ENCODE data around the gene GRK6.

The GRK6 gene

DNA sequence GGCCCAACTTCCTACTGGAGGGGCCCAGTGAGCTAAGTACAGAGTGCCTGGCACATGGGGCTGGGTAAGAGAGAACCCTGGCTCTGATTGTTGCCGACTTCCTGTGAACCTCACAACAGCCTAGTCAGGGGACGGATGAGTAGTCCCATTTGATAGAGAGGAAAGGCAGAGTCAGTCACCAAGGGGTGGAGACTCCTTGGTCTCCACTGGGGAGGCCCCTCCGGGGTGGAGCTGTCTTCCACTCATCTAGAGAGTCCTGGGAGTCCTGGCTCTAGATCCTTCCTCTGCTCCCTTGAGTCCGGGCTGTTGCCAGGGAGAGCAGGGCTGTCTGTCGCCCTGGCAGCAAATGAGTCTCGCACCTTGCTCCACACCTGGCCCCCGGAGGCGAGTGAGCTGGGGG, 8.0 kb downstream of the GRK6 start:
- no peak for DNase-seq
- Histone ChIP-seq H3K9ac (ENCODE audit: low read length) (no peak overlapping the region), H3K4me3 (ENCODE audit: low read length) (no peak overlapping the region), H3K79me2 (ENCODE audit: low read length) (peaks cover 62% of the 10 kb centered on the region), H3K27ac (ENCODE audit: low read length) (no peak overlapping the region), H3K4me2 (ENCODE audit: low read depth, low read length) (no peak overlapping the region), H4K20me1 (ENCODE audit: insufficient read depth, low read length) (no peaks in the 10 kb centered on the region), H3F3A (ENCODE audit: insufficient read depth, low read length) (peaks cover 24% of the 10 kb centered on the region), H3K27me3 (replicated peaks; ENCODE audit: insufficient read depth, low read length) (no peaks in the 10 kb centered on the region), H2AFZ (ENCODE audit: low read length) (no peak overlapping the region), H3K9me3 (replicated peaks; ENCODE audit: insufficient read depth, low read length) (no peaks in the 10 kb centered on the region), H3K4me1 (ENCODE audit: low read length) (peaks cover 31% of the 10 kb centered on the region), H3K36me3 (replicated peaks; ENCODE audit: insufficient read depth, low read length) (peaks cover 23% of the 10 kb centered on the region), H3K9me2 (replicated peaks; ENCODE audit: insufficient read depth, low read length) (no peaks in the 10 kb centered on the region)
- TF ChIP-seq EZH2 (optimal IDR thresholded peaks at IDR 0.05; ENCODE audit: low read depth, low read length) (no peak), EZH2phosphoT487 (IDR thresholded peaks at IDR 0.05; ENCODE audit: low read length) (no peak)

DNA sequence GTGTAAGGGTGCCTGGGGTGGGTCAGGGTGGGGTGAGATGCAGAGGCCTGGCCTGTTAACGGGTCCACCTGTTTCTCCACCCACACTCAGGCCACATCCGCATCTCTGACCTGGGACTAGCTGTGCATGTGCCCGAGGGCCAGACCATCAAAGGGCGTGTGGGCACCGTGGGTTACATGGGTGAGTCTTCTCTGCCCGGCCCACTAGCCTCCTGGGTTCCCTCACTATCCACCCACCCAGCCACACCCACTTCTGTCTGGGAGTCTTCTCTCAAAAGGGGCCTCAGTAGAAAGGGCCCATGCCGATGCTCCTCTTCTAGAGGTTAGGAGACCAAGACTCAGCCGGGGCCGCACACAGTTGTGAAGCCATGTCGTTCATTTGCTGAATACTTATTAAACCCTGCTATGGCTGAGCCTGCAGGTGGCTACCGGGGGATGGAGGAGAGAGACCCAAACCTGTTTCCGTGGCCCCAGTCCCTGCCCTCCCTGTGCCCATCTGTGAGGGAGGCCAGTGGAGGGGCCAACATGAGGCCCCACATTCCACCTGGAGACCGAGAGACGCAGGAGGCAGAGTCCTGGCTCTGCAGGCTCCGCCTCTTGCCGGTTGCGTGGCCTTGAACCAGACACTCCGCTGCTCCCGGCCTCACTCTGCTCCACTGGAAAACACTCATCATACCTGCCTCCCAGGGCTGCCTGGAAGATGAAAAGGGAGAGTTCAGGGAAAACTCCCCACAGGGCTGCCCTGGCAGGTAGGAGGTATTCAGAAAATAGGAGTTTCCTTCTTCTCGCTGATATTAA, 8.7 kb downstream of the GRK6 start:
- no peak for DNase-seq
- Histone ChIP-seq H3K4me2 (ENCODE audit: low read depth, low read length) (no peak overlapping the region), H3K27ac (ENCODE audit: low read length) (no peak overlapping the region), H3K9me2 (replicated peaks; ENCODE audit: insufficient read depth, low read length) (no peaks in the 10 kb centered on the region), H4K20me1 (ENCODE audit: insufficient read depth, low read length) (no peaks in the 10 kb centered on the region), H2AFZ (ENCODE audit: low read length) (no peak overlapping the region), H3K9me3 (replicated peaks; ENCODE audit: insufficient read depth, low read length) (no peaks in the 10 kb centered on the region), H3K27me3 (replicated peaks; ENCODE audit: insufficient read depth, low read length) (no peaks in the 10 kb centered on the region), H3K9ac (ENCODE audit: low read length) (no peak overlapping the region), H3K79me2 (ENCODE audit: low read length) (peaks cover 55% of the 10 kb centered on the region), H3K4me1 (ENCODE audit: low read length) (peaks cover 24% of the 10 kb centered on the region), H3K36me3 (replicated peaks; ENCODE audit: insufficient read depth, low read length) (peaks cover 23% of the 10 kb centered on the region), H3F3A (ENCODE audit: insufficient read depth, low read length) (peaks cover 17% of the 10 kb centered on the region), H3K4me3 (ENCODE audit: low read length) (no peak overlapping the region)
- TF ChIP-seq EZH2phosphoT487 (IDR thresholded peaks at IDR 0.05; ENCODE audit: low read length), result no peak
- TF ChIP-seq, protein P1, sequence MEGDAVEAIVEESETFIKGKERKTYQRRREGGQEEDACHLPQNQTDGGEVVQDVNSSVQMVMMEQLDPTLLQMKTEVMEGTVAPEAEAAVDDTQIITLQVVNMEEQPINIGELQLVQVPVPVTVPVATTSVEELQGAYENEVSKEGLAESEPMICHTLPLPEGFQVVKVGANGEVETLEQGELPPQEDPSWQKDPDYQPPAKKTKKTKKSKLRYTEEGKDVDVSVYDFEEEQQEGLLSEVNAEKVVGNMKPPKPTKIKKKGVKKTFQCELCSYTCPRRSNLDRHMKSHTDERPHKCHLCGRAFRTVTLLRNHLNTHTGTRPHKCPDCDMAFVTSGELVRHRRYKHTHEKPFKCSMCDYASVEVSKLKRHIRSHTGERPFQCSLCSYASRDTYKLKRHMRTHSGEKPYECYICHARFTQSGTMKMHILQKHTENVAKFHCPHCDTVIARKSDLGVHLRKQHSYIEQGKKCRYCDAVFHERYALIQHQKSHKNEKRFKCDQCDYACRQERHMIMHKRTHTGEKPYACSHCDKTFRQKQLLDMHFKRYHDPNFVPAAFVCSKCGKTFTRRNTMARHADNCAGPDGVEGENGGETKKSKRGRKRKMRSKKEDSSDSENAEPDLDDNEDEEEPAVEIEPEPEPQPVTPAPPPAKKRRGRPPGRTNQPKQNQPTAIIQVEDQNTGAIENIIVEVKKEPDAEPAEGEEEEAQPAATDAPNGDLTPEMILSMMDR (IDR thresholded peaks at IDR 0.05; ENCODE audit: low read length), result no peak

DNA sequence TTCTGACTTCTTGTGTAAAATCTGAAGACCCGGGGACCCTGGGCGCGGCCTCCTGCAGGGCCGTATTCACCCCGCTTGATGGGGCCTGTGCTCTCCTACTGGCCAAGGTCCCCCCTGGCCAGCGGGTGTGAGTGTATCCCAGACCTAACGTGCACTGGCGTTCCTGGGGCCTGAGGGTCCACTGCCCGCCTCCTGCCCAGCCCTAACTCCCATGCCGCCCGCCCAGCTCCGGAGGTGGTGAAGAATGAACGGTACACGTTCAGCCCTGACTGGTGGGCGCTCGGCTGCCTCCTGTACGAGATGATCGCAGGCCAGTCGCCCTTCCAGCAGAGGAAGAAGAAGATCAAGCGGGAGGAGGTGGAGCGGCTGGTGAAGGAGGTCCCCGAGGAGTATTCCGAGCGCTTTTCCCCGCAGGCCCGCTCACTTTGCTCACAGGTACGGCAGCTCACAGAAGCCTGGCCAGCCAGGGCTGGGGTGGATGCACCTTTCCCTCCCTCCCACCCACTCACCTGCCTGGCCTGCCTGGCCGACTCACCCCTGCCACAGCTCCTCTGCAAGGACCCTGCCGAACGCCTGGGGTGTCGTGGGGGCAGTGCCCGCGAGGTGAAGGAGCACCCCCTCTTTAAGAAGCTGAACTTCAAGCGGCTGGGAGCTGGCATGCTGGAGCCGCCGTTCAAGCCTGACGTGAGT, 9.5 kb downstream of the GRK6 start:
- Histone ChIP-seq H3F3A (ENCODE audit: insufficient read depth, low read length) (peaks cover 8% of the 10 kb centered on the region), H3K27ac (ENCODE audit: low read length) (no peak overlapping the region), H2AFZ (ENCODE audit: low read length) (no peak overlapping the region), H3K9me2 (replicated peaks; ENCODE audit: insufficient read depth, low read length) (no peaks in the 10 kb centered on the region), H3K27me3 (replicated peaks; ENCODE audit: insufficient read depth, low read length) (no peaks in the 10 kb centered on the region), H3K4me2 (ENCODE audit: low read depth, low read length) (no peak overlapping the region), H3K9ac (ENCODE audit: low read length) (no peak overlapping the region), H3K79me2 (ENCODE audit: low read length) (peaks cover 46% of the 10 kb centered on the region), H3K4me1 (ENCODE audit: low read length) (peaks cover 15% of the 10 kb centered on the region), H3K4me3 (ENCODE audit: low read length) (no peak overlapping the region), H3K9me3 (replicated peaks; ENCODE audit: insufficient read depth, low read length) (no peaks in the 10 kb centered on the region), H3K36me3 (replicated peaks; ENCODE audit: insufficient read depth, low read length) (peaks cover 19% of the 10 kb centered on the region), H4K20me1 (ENCODE audit: insufficient read depth, low read length) (no peaks in the 10 kb centered on the region)
- DNase-seq, result no peak
- TF ChIP-seq EZH2 (optimal IDR thresholded peaks at IDR 0.05; ENCODE audit: low read depth, low read length) (no peak), EZH2phosphoT487 (IDR thresholded peaks at IDR 0.05; ENCODE audit: low read length) (no peak)
- TF ChIP-seq, protein P1 (IDR thresholded peaks at IDR 0.05; ENCODE audit: low read length), result no peak
